Measurements from ENCODE around the gene TMEM271.
"Not testable (repeated sequence)": the region's sequence is repeated elsewhere in the genome, so short reads cannot be mapped to it uniquely, and the experiment has no call there.

TMEM271 gene

DNA sequence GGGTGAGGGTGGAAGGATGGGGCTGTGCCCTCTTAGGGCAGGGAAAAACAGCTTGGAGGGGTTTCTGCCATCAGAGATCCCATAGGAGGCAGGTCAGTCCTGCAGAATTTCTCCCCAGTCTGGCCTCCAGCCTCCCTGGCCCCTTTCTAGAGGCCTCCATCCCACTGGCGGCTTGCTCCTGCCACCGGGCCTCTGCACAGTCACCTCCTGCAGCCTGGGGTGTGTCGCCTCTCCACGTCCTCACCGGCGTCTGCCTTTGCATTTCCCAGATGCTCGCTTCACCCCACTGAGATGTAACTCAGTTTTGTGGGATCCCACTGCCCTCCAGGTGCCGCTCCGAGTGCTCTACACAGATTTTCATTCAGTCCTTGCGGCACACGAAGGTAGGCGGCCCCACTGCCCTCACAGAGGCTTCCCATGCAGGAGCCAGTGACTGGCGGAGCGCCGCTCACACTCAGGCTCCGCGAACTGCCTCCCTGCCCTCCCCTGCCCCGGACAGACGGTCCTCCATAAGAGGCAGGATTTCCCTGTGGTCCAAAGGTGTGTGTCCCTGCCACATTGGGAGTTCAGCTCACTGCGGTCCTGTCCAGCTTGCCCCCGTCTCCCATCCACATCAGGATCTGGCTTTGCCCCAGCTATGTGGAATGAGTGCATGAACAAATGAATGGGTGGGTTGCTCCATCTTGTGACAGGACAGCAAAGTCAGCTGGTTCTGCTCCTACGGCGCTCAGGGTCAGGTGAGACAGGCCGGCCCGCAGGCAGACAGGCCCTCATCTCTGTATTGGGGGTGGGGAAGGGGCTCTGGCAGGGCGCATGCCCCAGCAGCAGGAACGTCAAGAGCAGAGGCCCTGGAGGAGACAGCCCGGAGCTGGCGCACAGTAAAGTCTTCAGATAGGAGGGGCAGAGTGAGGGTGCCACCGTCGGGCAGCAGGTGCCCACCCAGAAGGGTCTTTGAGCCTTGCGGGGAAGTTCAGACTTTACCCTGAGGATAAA is 2.7 kb upstream of the TMEM271 start:
- no peak for DNase-seq

DNA sequence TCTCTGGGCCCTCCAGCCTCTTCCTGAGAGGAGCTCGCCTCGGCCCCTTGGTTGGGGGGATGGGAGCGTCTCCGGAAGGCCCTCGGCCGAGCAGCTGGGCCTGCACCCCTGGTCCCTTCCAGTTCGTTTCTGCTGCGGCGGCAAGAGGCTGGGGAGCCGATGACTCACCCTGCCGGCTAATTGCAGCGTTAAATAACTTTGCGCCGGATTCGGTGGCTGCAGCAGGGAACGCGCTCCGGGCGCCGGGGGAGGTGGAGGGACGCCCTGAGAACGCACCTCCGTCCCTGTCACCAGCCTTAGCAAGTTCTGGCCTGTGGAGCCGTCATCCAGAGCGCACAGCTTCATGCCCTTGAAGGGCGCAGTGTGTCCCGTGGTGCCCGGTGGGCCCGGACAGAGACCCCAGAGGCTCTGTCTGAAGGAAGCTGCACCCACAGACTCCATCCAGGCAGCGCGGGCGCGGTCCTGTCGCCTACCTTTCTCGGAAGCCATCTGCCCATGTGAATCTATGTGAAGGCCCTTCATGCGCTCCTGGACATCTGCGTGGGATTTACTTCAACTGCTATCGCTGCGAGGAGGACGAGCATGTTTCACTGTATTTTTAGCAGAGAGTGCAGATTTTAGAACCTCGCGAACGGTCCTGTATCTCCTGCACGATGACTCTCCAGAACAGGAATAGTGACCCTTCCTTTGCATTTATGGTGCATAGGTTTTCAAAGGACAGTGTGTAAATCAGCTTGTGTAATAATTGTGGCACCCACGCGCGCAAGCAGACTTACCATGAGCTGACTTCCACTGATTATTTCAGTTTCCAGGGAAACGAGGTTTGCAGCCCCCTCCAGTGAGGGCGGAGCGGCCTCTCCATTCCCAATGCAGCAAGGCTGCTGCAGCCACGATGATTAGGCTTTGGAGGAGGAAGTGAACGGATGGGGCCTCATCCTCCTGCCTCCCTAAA is 1.7 kb upstream of the TMEM271 start:
- peak; percentile 25 for DNase-seq

- DNase-seq = no peak
These were observed 950 bp upstream of the TMEM271 start for GRCh38 chr4:576991-577498.

DNA sequence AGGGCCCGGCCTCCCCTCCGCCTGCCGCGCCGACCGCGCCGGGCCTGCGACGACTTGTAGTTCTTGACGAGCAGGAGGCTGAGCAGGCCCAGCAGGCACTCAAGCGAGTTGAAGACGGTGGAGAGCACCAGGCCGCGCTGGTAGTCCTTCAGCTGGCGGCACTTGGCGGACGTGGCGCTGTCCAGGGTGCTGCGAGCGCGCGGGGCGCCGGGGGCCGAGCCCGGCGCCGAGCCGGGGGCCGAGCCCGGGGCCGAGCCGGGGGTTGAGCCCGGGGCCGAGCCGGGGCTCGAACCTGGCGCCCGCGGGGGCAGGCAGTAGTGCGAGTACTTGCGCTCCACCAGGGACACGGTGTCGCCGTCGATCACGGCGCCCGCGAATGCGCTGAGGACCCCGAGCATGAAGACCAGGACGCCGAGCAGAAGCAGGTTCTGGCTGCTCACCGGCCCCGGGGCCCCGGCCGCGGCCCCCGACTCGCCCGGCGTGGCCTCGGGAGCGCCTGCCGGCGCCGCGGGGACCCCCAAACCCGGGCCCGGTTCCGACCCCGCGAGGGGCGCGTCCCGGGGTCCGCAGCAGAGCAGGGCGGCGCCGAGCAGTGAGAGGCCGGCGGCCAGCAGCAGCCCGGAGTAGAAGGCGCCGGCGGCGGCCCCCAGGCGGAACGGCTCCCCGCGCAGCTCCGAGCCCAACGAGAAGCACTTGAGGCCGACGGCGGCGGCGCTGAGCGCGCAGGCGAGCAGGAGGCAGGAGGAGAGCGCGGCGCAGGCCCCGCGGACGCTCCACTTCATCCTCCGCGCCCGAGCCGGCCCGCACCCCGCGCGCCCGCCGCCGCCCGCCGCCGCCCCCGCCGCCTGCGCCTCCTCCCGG is 584 bp downstream of the TMEM271 start:
- no peak for DNase-seq

DNA sequence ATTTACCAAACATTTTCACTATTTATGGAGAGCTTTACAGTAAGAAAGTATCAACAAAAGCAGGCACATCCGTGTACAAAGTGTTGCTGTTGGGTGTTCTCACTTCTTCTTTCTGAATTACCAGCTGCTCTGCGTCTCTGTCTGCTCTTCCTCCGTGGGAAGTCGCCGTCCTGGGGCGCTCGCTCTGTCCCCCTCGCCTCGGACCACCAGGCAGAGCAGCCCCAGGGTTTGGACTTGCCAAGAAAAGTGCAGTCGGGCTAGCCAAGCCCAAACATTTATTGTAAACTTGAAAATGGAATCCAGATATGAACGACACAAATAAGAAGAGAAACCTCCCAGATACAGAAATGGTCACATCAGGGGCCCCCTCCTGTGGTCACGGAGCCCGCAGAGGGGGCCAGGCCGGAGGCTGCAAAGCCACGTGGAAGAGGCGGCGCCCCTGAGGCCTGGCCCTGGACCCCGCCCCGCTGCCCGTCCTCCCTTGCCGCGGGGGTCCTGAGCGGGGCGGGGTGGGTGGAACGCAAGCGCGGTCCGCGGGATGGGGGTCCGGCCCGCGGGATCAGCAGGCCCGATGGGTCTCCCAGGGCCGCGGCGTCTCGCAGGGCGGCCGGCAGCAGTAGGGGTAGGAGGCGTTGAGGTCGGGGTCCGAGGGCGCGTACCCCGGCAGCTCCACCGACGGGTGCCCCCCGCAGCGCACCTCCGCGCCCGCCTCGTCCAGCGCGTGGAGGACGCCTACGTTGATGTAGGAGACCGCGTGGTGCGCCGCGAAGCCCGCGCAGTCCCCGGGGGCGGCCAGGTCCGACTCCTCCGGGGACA is 1.5 kb downstream of the TMEM271 start:
- DNase-seq = no peak

GRCh38 chr4:573122-573892 is 2.8 kb downstream of the TMEM271 start:
- no peak for DNase-seq

GRCh38 chr4:572594-572993 is 3.5 kb downstream of the TMEM271 start:
- no peak for DNase-seq

GRCh38 chr4:571838-572572 is 4.1 kb downstream of the TMEM271 start:
- no peak for DNase-seq

- DNase-seq = no peak
These were observed 5.3 kb downstream of the TMEM271 start for GRCh38 chr4:570754-571153.

DNA sequence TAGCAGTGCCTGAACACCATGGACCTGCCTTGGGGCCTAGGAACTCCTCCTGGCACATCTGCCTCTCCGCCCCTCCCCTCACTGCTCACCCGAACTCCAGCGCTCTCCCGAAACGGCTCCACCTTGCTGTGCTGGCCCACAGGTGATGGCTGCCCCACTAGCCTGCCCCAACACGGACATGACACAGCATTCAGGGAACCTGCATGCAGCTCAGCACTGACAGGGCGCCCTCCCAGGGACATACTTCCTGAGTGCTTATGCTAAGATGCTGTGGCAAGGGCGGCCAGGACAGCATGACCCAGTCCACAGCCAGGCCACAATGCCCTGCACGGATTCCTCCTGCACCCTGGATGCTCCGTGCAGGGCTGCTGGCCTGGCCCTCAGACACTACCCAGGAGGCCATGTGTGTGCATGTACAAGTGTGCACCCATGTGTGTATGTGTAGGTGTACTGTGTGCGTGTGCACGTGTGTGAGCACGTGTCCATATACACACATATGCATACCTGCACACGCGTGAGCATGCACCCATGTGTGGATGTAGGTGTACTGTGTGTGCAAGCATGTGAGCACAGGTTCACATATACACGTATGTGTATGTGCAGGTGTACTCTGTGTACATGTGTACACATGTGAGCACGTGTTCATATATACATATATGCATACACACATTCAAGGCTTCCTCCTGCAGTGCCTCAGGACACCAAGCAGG is 6.0 kb downstream of the TMEM271 start:
- DNase-seq = no peak

- no peak for DNase-seq
These were observed 7.1 kb downstream of the TMEM271 start for GRCh38 chr4:568962-569361.

DNA sequence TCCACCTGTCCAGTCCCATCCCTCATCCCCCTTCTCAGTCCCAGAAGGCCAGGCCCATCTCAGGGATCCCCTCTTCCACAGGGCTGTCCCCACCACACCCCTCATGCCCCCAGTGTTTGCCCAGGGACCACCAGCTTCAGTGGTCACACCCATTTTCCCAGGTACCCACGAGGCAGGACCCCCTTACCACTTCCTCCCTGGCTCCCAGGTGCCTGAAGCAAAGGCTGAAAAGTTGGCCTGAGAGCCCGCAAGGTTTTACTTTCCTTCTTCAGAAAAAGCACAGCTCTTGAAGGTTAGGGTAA is 7.8 kb downstream of the TMEM271 start:
- no peak for DNase-seq

DNA sequence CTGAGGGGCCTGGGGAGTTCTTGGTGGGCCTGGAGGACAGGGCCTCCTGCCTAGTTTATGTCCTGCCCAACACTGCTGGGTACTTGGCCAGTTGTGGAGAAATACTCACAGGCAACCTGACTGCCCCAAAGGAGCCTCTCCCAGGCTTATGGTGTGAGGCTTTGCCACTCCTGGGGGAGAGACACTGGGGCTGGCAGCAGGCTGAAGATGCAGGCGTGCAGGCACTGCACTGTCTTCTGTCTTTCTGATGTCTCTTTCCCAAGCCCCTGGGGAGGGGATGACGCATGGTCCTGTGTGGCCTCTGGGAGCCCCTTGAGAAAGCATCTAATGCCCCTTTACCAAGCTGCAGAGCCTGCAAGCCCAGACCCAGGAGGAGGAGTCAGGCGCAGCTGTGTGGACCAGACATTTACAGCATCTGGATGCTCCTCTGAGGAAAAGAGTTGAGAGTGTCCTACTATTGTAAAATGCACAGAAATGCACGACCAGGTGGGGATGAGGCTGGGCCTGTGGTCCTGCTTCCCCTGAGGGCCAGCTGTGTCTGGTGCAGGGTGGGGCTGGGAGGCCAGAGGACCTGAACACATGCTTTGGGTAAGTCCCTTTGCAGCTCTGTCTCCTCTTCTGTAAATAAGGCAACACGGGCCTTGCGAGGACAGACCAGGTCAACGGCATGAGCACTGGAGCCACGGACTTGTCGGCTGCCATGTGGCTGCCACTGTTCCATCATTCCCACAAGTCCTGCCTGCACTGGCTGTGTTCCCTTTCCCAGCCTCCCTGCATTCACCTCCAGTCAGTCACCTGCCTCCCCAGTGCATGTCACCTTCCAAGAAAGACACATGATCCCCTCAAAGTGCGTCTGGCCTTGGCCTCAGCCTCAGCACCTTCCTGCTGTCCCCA is 8.4 kb downstream of the TMEM271 start:
- DNase-seq = no peak

- DNase-seq = no peak
These were observed 9.4 kb downstream of the TMEM271 start for GRCh38 chr4:566508-567295.

GRCh38 chr4:566035-566434 is 10.1 kb downstream of the TMEM271 start:
- no peak for DNase-seq

DNA sequence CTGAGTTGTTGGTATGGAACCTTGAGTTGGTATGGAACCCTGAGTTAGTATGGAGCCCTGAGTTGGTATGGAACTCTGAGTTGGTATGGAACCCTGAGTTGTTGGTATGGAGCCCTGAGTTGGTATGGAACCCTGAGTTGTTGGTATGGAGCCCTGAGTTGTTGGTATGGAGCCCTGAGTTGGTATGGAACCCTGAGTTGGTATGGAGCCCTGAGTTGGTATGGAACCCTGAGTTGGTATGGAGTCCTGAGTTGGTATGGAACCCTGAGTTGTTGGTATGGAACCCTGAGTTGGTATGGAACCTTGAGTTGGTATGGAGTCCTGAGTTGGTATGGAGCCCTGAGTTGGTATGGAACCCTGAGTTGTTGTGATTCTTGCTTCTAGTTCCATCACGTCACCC is 10.5 kb downstream of the TMEM271 start:
- not testable (repeated sequence) for DNase-seq

GRCh38 chr4:562458-562857 is 13.6 kb downstream of the TMEM271 start:
- DNase-seq = not testable (repeated sequence)
